Measurements from ENCODE around the gene ATP2B2.

The ATP2B2 gene

GRCh38 chr3:10367506-10367905 lies 137.9 kb downstream of the ATP2B2 start:
- Histone ChIP-seq H3K4me1 (ENCODE audit: insufficient read depth, low read length) (no peaks in the 10 kb centered on the region), H3K9ac (ENCODE audit: low read length) (no peak overlapping the region), H3K27ac (ENCODE audit: low read depth, low read length) (no peak overlapping the region), H3K36me3 (ENCODE audit: insufficient read depth, low read length) (no peaks in the 10 kb centered on the region), H3K4me3 (ENCODE audit: low read depth in 1 of 2, low read length in 2 of 2) (no peak overlapping the region), H3K9me3 (ENCODE audit: low read length) (no peaks in the 10 kb centered on the region), H3K27me3 (ENCODE audit: control insufficient read depth in 1 of 2, insufficient read depth in 2 of 2, low read length in 2 of 2) (no peaks in the 10 kb centered on the region)

DNA sequence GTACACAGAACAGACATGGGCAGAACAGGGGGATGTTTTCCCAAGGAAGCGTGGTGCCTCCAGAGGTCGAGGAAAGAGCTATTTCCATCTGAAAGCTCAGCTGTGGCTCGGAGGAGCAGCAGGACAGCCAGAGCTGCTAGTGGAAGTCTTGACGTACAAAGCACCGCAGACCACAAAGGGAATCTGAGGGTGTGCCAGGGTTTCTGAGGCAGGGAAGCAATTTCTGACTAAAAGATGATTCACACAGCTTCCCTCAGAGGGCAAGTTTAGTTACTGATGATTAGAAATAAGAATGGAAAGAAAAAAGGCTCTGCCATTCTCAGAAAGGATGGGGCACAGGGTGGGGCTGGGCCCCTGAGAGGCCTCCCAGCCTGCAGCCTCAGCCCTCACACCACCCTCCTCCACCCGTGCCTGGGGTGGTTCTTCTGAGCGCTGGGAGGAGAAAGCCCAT lies 138.7 kb downstream of the ATP2B2 start:
- no peaks in the 10 kb centered on the region for H3K4me1 ChIP-seq (ENCODE audit: insufficient read depth, low read length)
- no peak overlapping the region for H3K27ac ChIP-seq (ENCODE audit: low read depth, low read length)
- no peak overlapping the region for H3K4me3 ChIP-seq (ENCODE audit: low read depth in 1 of 2, low read length in 2 of 2)
- no peak overlapping the region for H3K9ac ChIP-seq (ENCODE audit: low read length)
- no peaks in the 10 kb centered on the region for H3K9me3 ChIP-seq (ENCODE audit: low read length)
- H3K27me3 ChIP-seq (ENCODE audit: control insufficient read depth in 1 of 2, insufficient read depth in 2 of 2, low read length in 2 of 2), result no peaks in the 10 kb centered on the region
- H3K36me3 ChIP-seq (ENCODE audit: insufficient read depth, low read length), result no peaks in the 10 kb centered on the region

- Histone ChIP-seq H3K27ac (ENCODE audit: low read depth, low read length) (no peak overlapping the region), H3K36me3 (ENCODE audit: insufficient read depth, low read length) (no peaks in the 10 kb centered on the region), H3K9ac (ENCODE audit: low read length) (no peak overlapping the region), H3K4me3 (ENCODE audit: low read depth in 1 of 2, low read length in 2 of 2) (no peak overlapping the region), H3K27me3 (ENCODE audit: control insufficient read depth in 1 of 2, insufficient read depth in 2 of 2, low read length in 2 of 2) (peaks cover 0 to 3% of the 10 kb centered on the region in 2 donors), H3K4me1 (ENCODE audit: insufficient read depth, low read length) (no peaks in the 10 kb centered on the region), H3K9me3 (ENCODE audit: low read length) (no peaks in the 10 kb centered on the region)
These were observed 139.6 kb downstream of the ATP2B2 start for GRCh38 chr3:10365791-10366190.

DNA sequence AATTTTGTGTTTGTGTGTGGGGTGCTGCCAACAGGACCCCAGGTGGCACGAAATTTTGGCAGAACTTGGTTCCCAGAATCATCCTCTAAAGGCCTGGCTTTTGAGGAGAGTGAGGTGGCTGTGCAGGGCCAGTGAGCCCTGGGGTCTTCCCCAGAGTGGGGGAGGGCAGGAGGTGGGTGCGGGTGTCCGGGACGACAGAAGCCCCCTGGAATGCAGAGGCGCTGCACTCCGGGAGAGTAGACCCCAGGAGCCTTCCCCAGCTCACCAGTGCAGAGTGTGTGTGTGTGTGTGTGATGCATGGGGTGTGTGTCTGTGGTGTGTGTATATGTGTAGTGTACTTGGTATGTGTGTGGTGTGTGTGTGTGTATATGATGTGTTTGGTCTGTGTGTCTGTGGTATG lies 140.1 kb downstream of the ATP2B2 start:
- Histone ChIP-seq H3K36me3 (ENCODE audit: insufficient read depth, low read length) (no peaks in the 10 kb centered on the region), H3K9ac (ENCODE audit: low read length) (no peak overlapping the region), H3K27ac (ENCODE audit: low read depth, low read length) (no peak overlapping the region), H3K9me3 (ENCODE audit: low read length) (no peaks in the 10 kb centered on the region), H3K4me3 (ENCODE audit: low read depth in 1 of 2, low read length in 2 of 2) (no peak overlapping the region), H3K4me1 (ENCODE audit: insufficient read depth, low read length) (no peaks in the 10 kb centered on the region), H3K27me3 (ENCODE audit: control insufficient read depth in 1 of 2, insufficient read depth in 2 of 2, low read length in 2 of 2) (peaks cover 0 to 3% of the 10 kb centered on the region in 2 donors)

DNA sequence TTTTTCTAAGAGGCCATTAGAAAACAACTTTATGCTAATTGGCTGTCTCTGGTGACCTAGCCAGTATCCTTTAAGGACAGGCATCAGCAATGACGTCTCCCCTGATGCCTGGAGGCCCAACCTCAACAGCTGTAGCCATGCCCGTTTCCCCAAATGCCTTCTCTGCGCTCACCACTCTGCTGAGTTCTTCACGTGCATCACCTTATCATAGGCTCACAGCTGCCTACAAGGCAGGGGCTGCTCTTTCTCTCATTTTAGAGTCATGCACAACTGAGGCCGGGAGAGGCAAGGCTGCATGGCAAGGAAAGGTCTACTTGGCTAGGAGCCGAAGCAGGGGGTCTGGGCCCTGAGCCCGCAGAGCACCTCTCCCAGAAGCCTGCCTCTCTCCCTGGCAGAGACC lies 140.6 kb downstream of the ATP2B2 start:
- Histone ChIP-seq H3K36me3 (ENCODE audit: insufficient read depth, low read length) (no peaks in the 10 kb centered on the region), H3K9me3 (ENCODE audit: low read length) (no peaks in the 10 kb centered on the region)

DNA sequence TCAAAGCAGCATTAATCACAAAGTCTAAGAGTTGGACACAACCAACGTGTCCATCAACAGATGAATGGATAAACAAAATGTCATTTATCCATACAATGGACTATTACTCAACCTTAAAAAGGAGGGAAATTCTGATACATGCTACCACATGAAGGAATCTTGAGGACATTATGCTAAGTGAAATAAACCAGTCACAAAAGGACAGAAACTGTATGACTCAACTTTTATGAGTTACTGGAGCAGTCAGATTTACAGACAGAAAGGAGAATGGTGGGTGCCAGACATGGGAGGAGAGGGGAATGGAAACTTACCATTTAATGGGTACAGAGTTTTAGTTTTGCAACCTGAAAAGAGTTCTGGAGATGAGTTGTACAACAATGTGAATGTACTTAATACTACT lies 141.5 kb downstream of the ATP2B2 start:
- Histone ChIP-seq H3K4me3 (ENCODE audit: low read depth in 1 of 2, low read length in 2 of 2) (no peak overlapping the region), H3K9ac (ENCODE audit: low read length) (no peak overlapping the region), H3K4me1 (ENCODE audit: insufficient read depth, low read length) (no peaks in the 10 kb centered on the region), H3K27ac (ENCODE audit: low read depth, low read length) (no peak overlapping the region), H3K36me3 (ENCODE audit: insufficient read depth, low read length) (no peaks in the 10 kb centered on the region), H3K27me3 (ENCODE audit: control insufficient read depth in 1 of 2, insufficient read depth in 2 of 2, low read length in 2 of 2) (peaks cover 0 to 3% of the 10 kb centered on the region in 2 donors), H3K9me3 (ENCODE audit: low read length) (no peaks in the 10 kb centered on the region)

More for the DNA sequence above, 140.6 kb downstream of the ATP2B2 start:
- Histone ChIP-seq H3K4me3 (ENCODE audit: low read depth in 1 of 2, low read length in 2 of 2) (no peak overlapping the region), H3K27me3 (ENCODE audit: control insufficient read depth in 1 of 2, insufficient read depth in 2 of 2, low read length in 2 of 2) (peaks cover 0 to 3% of the 10 kb centered on the region in 2 donors), H3K9ac (ENCODE audit: low read length) (no peak overlapping the region), H3K27ac (ENCODE audit: low read depth, low read length) (no peak overlapping the region), H3K4me1 (ENCODE audit: insufficient read depth, low read length) (no peaks in the 10 kb centered on the region)

DNA sequence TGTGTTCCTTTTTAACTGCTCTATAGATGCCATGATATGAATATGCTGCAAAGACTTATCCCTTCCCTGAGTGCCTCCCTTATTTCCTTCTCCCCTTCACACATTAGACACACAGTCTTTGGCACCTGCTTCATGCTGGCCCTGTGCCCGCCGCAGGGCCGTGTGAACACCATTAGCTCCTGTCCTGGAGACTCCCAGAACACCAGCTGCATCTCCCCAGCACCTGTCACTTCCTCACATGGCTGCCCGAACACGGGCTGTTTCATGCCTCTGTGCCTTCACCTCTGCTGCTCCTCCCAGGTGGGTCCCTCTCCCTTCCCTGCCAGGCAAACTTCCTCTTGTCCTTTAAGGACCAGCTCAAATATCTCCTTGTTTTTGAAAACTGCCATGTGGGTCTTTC lies 144.0 kb downstream of the ATP2B2 start:
- no peak overlapping the region for H3K27ac ChIP-seq (ENCODE audit: low read depth, low read length)
- no peak overlapping the region for H3K4me3 ChIP-seq (ENCODE audit: low read depth in 1 of 2, low read length in 2 of 2)
- no peaks in the 10 kb centered on the region for H3K9me3 ChIP-seq (ENCODE audit: low read length)
- no peaks in the 10 kb centered on the region for H3K36me3 ChIP-seq (ENCODE audit: insufficient read depth, low read length)
- H3K4me1 ChIP-seq (ENCODE audit: insufficient read depth, low read length), result no peaks in the 10 kb centered on the region
- no peak overlapping the region for H3K9ac ChIP-seq (ENCODE audit: low read length)
- H3K27me3 ChIP-seq (ENCODE audit: control insufficient read depth in 1 of 2, insufficient read depth in 2 of 2, low read length in 2 of 2), result peaks cover 0 to 3% of the 10 kb centered on the region in 2 donors

- H3K36me3 ChIP-seq (ENCODE audit: insufficient read depth, low read length), result no peaks in the 10 kb centered on the region
These were observed 144.9 kb downstream of the ATP2B2 start for GRCh38 chr3:10360478-10360877.

DNA sequence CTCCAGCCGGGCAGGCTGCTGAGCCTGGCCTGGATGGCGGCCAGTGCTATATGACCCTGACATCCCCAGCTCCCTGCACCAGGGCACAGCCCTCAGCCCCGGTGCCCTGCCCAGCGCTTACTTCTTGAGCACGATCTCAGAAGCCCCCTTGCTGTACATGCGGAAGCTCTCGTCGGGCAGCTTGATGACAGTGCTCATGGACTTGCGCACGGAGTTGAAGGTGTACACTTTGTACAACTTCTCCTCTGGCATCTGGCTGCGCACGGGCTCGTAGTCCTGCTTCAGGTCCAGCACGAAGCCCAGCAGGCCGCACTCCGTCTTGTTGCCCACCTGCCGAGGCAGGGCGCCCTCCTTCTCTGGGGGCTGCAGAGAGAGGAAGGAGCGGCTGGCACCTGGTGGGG lies 145.6 kb downstream of the ATP2B2 start:
- Histone ChIP-seq H3K9ac (ENCODE audit: low read length) (no peak overlapping the region), H3K27me3 (ENCODE audit: control insufficient read depth in 1 of 2, insufficient read depth in 2 of 2, low read length in 2 of 2) (peaks cover 0 to 3% of the 10 kb centered on the region in 2 donors), H3K36me3 (ENCODE audit: insufficient read depth, low read length) (no peaks in the 10 kb centered on the region), H3K4me3 (ENCODE audit: low read depth in 1 of 2, low read length in 2 of 2) (no peak overlapping the region), H3K9me3 (ENCODE audit: low read length) (no peaks in the 10 kb centered on the region), H3K4me1 (ENCODE audit: insufficient read depth, low read length) (no peaks in the 10 kb centered on the region), H3K27ac (ENCODE audit: low read depth, low read length) (no peak overlapping the region)

More at GRCh38 chr3:10360478-10360877, 144.9 kb downstream of the ATP2B2 start:
- no peak overlapping the region for H3K4me3 ChIP-seq (ENCODE audit: low read depth in 1 of 2, low read length in 2 of 2)
- H3K9ac ChIP-seq (ENCODE audit: low read length), result no peak overlapping the region
- peaks cover 0 to 3% of the 10 kb centered on the region in 2 donors for H3K27me3 ChIP-seq (ENCODE audit: control insufficient read depth in 1 of 2, insufficient read depth in 2 of 2, low read length in 2 of 2)
- no peak overlapping the region for H3K27ac ChIP-seq (ENCODE audit: low read depth, low read length)
- H3K9me3 ChIP-seq (ENCODE audit: low read length), result no peaks in the 10 kb centered on the region
- no peaks in the 10 kb centered on the region for H3K4me1 ChIP-seq (ENCODE audit: insufficient read depth, low read length)

- peaks cover 0 to 8% of the 10 kb centered on the region in 2 donors for H3K27me3 ChIP-seq (ENCODE audit: control insufficient read depth in 1 of 2, insufficient read depth in 2 of 2, low read length in 2 of 2)
- H3K36me3 ChIP-seq (ENCODE audit: insufficient read depth, low read length), result no peaks in the 10 kb centered on the region
- H3K9me3 ChIP-seq (ENCODE audit: low read length), result no peaks in the 10 kb centered on the region
- H3K27ac ChIP-seq (ENCODE audit: low read depth, low read length), result no peak overlapping the region
- no peak overlapping the region for H3K4me3 ChIP-seq (ENCODE audit: low read depth in 1 of 2, low read length in 2 of 2)
- no peaks in the 10 kb centered on the region for H3K4me1 ChIP-seq (ENCODE audit: insufficient read depth, low read length)
- H3K9ac ChIP-seq (ENCODE audit: low read length), result no peak overlapping the region
These were observed 146.9 kb downstream of the ATP2B2 start for GRCh38 chr3:10358309-10358980.

DNA sequence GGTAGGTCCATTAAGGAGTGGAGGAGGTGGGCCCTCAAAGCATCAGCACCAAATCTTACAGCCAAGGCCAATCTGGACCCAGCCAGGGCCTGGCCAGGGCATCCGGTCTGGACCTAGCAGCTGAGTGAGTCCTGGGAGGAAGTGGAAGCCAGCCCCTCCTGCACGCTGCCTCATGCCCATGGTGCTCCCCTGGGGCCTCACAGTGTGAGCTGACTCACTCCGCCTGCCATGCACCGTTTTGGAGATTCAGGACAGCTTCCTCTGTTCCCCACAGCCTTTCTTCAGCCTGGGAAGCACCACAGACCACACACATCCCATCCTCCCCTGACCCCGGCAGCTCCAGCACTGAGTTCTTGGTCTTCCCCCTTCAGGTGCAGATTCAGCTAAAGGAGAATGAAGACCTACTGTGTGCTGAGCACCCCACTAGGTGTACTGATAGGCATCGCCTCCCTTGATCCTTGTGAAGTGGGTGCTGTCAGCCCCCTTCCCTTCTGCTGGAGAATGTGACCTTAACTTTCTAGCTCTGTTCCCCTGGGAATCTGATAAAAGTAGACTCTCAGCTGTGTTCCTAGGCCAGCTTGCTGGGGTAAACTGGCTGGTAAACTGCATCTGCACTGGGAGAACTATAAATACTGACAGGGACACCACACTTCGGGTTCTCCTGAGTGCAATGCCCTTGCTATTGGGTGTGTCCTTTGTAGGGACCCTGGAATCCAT lies 147.6 kb downstream of the ATP2B2 start:
- Histone ChIP-seq H3K27ac (ENCODE audit: low read depth, low read length) (no peak overlapping the region), H3K9ac (ENCODE audit: low read length) (no peak overlapping the region), H3K4me3 (ENCODE audit: low read depth in 1 of 2, low read length in 2 of 2) (no peak overlapping the region), H3K9me3 (ENCODE audit: low read length) (no peaks in the 10 kb centered on the region), H3K4me1 (ENCODE audit: insufficient read depth, low read length) (no peaks in the 10 kb centered on the region), H3K27me3 (ENCODE audit: control insufficient read depth in 1 of 2, insufficient read depth in 2 of 2, low read length in 2 of 2) (peaks cover 0 to 8% of the 10 kb centered on the region in 2 donors), H3K36me3 (ENCODE audit: insufficient read depth, low read length) (no peaks in the 10 kb centered on the region)
